DMS 273 treated with DMSO at 0.1 percent for 48 hours (cell line): ENCODE results near the gene OR51B4.
"Not testable (repeated sequence)": the region's sequence is repeated elsewhere in the genome, so short reads cannot be mapped to it uniquely, and the experiment has no call there.

Experiments used
- DNase-seq: peaks from one replicate; lab custom pipeline; 2025; lab: John Stamatoyannopoulos, UW

OR51B4 gene

DNA sequence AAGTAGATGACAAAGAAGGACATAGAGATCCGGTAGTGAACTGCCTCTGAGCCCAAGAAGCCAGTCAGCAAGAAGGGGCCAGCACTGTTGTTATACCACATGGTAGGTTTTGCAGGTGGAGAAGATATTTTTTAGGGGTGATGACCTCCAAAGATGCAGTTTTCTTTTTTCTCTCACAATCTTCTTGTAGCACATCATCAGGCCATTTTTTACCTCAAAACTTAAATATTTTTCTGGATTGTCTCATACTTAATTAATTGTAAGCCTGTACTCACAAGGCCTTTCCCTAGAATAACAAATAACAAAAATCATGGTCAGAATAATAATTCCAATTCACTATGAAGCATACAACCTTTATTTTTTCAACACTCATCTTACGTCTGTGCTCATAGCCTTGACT, at the start of gene OR51B4:
Gene OR51B4, minus strand, starts transcription at position 101 of the 400 bp plus-strand sequence. Its CDS starts 0 bp downstream, at position 101.
- no peak for DNase-seq

DNA sequence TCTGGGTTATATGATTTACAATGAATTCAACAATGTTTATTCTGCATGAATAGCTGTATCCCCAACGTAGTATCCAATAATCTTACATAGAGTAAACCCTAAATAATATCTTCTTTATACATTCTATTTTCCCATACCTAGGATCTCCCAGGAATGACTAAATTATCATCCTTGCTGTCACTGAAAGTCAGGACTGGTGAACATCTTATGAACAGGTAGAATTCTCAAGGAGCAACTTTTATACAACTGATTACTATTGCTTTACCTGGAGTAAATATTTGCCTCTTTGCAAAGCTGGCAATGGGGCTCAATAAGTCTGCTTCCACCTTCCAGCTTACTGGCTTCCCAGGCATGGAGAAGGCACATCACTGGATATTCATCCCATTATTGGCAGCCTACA, 49.5 kb upstream of the OR51B4 start, which contains the start of gene OR51B6:
Gene OR51B6, plus strand, starts transcription at position 301 of the 400 bp plus-strand sequence. Its CDS starts 0 bp downstream, at position 301.
- no peak for DNase-seq

DNA sequence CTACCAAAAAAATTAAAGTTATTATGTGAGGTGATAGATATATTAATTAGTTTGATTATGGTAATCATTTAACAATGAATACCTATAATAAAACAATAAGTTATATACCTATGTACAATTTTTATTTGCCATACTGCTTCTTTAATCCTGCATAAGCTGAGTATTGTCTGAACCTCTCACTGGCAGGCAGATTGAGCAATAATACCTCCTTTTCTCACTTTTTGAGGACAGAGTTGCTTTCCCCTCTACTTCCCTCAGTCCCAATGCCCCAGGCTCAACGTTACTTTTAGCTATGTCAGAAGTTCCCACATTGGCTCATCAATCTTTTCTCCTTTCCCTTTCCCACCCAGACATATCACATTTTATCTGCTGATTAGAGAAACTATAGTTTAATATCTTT, 47.8 kb upstream of the OR51B4 start:
- DNase-seq, result no peak

- DNase-seq, result no peak
Observed at GRCh38 chr11:5348551-5349194, 46.9 kb upstream of the OR51B4 start.

GRCh38 chr11:5345831-5346230, 44.1 kb upstream of the OR51B4 start:
- DNase-seq, result no peak

DNA sequence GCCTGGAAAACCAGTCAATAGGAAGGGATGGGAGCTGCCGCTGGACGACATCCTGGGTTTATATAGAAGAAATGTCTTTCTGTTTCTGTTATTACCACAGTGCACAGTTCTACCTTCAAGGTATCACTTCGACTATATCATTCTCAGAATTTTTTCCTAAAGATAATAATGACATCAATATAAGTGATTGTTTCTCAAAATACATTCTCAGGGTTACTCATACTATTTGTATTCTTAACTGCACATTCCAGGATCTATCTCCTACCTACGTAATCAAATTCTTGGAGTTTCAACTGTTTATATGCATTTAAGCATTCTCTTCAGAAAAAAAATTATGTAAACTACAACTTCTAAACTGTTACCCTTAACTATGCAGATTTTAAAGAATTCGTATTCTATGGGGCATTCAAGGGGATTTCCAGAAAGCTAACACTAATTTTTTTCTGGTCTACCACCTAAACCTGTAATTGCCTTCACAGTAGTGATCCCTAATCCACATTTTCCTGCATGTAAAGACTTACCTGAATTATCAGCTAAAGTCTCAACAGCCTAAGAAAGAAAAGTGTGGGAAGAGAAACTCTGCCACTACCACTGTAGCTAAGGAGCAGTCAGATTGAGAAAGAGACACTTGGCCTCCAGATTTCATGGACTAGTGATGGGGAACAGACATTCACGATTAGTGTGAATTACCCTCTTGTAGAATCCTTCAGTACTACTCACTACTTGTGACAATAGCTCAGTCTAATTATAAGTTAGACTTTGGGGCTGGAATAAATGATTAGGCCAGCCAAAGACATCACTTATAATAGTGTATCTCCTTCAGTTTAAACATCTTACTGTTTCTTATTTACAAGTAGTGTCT, 42.0 kb upstream of the OR51B4 start, which contains the start of gene OR51B5:
Gene OR51B5, minus strand, starts transcription at position 51 of the 862 bp plus-strand sequence. Its CDS starts 0 bp downstream, at position 51.
- DNase-seq, result no peak

DNA sequence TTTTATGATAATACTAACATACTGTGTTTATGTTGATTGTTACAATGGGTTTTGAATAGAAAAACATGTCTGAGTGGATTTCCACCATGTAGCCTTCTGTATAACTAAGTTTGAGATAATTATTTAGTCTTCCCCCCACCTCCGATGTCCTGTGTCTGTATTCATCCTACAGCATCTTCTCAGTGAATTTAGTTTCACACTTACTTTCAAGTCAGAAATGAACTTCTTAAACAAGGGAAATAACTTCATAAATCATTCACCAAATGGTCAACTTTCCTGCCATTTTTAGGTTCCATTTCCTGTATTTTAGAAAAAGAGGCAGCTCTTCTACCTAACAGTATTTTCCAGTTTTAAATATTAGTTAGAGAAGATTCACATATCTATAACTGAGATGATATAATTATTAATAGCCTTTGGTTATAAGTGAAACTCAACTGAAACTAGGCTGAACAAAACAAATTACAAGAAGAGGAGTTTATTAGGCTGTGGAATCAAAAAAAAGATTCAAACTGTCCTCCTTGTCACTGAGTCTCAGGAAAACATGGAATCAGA, 38.1 kb upstream of the OR51B4 start:
- no peak for DNase-seq

DNA sequence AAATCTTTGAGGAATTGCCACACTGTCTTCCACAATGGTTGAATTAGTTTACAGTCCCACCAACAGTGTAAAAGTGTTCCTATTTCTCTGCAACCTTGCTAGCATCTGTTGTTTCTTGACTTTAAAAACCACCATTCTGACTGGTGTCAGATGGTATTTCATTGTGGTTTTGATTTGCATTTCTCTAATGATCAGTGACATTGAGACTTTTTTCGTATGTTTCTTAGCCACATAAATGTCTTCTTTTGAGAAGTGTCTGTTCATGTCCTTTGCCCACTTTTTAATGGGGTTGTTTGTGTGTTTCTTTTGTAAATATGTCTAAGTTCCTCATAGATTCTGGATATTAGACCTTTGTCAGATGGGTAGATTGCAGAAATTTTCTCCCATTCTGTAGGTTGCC, 35.5 kb upstream of the OR51B4 start:
- not testable (repeated sequence) for DNase-seq

- no peak for DNase-seq
Observed at GRCh38 chr11:5336331-5336730, 34.6 kb upstream of the OR51B4 start.

DNA sequence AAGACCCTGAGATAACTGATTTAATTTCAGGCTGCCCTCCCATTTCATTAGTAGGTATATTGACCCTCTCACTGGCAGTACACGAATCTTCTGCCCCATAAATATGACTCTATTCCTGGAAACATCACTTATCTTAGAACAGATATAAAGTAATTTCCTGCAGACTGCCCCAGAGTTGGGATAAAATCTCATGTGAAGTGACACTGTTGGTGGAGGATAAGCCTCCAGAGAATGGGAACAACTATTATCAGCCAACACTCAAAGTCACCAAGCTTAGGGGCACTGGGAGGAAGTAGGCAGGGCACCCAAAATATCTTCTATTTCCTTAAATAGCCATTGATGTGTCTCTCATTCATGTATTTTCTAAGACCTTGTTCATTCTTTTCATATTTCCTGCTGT, 33.4 kb upstream of the OR51B4 start:
- DNase-seq, result no peak

GRCh38 chr11:5324197-5324596, 22.5 kb upstream of the OR51B4 start, which contains the start of gene OR51B2:
TSS of gene OR51B2 (minus strand) at chr11:5324297. CDS start at chr11:5324297, 0 bp downstream.
- DNase-seq, result no peak

- no peak for DNase-seq
Observed at GRCh38 chr11:5317292-5317691, 15.5 kb upstream of the OR51B4 start.

- not testable (repeated sequence) for DNase-seq
Observed at GRCh38 chr11:5313326-5314023, 11.7 kb upstream of the OR51B4 start.

DNA sequence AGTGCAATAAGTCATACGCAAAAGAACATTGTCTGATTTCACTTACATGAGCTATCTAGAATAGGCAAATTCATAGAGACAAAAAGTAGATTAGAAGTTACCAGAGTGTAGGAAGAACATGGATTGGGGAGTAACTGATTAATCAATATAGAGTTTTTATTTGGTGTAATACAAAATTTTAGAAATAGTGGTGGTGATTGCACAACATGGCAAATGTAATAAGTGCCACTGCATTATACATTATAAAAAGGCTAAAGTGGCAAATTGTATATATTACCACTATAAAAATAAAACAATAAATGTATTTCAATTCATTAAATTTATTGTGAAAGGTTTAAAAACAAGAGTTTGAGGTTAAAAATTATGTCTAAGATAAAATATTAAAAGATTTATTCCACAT, 8.7 kb upstream of the OR51B4 start:
- DNase-seq, result no peak

- DNase-seq, result no peak
Observed at GRCh38 chr11:5307256-5308019, 5.7 kb upstream of the OR51B4 start.

DNA sequence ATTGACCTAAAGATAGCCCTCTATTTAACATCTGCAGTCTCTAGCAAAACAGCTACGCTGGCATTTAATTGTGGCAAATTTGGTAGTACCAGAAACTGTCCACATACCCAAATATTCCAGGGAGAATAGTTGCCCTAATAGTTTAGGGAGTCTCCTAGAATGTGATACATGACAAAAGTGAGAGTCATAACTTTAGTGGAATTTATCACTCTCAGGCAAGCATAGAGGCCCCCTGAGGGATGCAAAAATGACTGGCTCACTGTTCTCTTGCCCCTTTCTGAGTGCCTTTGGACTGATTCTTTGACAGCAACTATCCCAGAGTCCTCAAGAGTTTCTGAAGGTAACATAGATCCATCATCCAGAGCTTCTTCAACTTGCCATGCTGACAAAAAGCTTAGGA, 2.3 kb upstream of the OR51B4 start:
- DNase-seq, result no peak

DNA sequence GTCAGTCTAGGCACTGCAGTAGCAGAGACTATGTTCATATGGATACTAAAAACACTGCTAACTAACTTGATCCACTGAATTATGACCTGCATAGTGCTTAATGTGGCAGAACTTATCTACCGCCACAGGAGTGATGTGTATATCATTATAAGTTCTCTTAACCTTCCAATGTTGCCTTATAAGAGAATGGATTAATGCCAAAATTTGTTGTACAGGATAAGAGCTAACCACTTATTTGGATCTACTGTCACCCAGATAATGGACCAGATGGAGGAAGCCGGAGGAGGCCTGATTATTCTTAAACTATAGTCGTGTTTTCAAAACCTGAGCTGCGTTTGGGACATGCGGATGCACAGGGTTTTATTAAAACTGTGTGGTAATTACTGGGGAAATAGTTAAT, 1.9 kb upstream of the OR51B4 start:
- no peak for DNase-seq

DNA sequence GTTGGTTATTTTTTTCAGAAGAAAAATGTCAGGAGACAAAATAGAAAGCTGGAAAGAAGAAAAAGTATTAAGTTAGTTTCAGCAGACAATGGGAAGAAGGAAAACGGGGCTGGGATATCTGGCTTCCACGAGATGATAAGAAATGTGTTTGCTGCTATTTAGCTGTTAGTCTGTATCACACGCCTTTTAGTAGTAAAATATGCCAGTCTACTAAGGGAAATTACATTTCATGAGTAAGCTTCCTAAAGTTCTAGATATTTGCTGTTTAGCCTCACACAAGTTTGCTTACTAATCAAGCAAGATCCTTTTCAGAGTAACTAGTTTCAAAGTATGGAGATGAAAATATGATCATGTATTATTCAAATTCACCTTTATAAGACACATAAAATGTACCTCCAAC, 1.5 kb downstream of the OR51B4 start:
- no peak for DNase-seq

- DNase-seq, result no peak
Observed at GRCh38 chr11:5298451-5298850, 3.3 kb downstream of the OR51B4 start.

GRCh38 chr11:5297721-5298323, 3.9 kb downstream of the OR51B4 start:
- no peak for DNase-seq
